ENCODE results near the gene ITGA8.

GRCh38 chr10:15472431-15473395, 247.0 kb downstream of the ITGA8 start:
- TF ChIP-seq CTCF (IDR thresholded peaks at IDR 0.05) = no peak
- TF ChIP-seq POLR2A (IDR thresholded peaks at IDR 0.05) = no peak
- no peak for TF ChIP-seq POLR2AphosphoS5 (IDR thresholded peaks at IDR 0.05)
- no peak for TF ChIP-seq EP300 (IDR thresholded peaks at IDR 0.05)

All from stomach (tissue), 4 donors.